ENCODE data around the gene SYT1.

DNA sequence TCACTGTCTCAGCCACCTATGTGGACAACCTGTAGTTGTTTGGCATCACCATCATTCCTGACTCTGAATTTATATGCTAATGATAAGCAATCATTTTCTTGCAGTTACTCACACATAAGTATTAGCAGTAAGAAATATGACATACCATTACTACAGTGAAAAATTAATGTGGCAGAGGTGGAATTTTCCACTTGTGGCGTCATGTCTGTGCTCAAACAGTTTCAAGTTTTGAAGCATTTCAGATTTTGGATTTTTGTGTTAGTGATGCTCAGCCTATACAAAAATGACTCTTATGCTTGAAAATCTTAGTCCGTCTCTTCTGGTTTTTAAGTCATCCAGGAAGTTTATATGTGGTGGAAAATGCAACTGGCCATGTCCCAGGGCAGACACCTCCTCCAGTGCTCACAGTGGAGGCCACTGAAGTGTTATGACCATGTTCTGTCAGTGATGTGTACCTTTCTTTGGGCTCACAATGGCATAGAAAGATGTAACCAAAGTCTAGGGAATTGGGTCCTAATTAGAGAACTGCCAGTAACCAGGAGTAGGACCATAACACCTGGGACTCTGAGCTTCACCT, 220.6 kb downstream of the SYT1 start:
- TF ChIP-seq, protein P1, sequence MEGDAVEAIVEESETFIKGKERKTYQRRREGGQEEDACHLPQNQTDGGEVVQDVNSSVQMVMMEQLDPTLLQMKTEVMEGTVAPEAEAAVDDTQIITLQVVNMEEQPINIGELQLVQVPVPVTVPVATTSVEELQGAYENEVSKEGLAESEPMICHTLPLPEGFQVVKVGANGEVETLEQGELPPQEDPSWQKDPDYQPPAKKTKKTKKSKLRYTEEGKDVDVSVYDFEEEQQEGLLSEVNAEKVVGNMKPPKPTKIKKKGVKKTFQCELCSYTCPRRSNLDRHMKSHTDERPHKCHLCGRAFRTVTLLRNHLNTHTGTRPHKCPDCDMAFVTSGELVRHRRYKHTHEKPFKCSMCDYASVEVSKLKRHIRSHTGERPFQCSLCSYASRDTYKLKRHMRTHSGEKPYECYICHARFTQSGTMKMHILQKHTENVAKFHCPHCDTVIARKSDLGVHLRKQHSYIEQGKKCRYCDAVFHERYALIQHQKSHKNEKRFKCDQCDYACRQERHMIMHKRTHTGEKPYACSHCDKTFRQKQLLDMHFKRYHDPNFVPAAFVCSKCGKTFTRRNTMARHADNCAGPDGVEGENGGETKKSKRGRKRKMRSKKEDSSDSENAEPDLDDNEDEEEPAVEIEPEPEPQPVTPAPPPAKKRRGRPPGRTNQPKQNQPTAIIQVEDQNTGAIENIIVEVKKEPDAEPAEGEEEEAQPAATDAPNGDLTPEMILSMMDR (IDR thresholded peaks at IDR 0.05; ENCODE audit: insufficient read depth, low read length): no peak
- TF ChIP-seq, protein P2, sequence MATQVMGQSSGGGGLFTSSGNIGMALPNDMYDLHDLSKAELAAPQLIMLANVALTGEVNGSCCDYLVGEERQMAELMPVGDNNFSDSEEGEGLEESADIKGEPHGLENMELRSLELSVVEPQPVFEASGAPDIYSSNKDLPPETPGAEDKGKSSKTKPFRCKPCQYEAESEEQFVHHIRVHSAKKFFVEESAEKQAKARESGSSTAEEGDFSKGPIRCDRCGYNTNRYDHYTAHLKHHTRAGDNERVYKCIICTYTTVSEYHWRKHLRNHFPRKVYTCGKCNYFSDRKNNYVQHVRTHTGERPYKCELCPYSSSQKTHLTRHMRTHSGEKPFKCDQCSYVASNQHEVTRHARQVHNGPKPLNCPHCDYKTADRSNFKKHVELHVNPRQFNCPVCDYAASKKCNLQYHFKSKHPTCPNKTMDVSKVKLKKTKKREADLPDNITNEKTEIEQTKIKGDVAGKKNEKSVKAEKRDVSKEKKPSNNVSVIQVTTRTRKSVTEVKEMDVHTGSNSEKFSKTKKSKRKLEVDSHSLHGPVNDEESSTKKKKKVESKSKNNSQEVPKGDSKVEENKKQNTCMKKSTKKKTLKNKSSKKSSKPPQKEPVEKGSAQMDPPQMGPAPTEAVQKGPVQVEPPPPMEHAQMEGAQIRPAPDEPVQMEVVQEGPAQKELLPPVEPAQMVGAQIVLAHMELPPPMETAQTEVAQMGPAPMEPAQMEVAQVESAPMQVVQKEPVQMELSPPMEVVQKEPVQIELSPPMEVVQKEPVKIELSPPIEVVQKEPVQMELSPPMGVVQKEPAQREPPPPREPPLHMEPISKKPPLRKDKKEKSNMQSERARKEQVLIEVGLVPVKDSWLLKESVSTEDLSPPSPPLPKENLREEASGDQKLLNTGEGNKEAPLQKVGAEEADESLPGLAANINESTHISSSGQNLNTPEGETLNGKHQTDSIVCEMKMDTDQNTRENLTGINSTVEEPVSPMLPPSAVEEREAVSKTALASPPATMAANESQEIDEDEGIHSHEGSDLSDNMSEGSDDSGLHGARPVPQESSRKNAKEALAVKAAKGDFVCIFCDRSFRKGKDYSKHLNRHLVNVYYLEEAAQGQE (IDR thresholded peaks at IDR 0.05; ENCODE audit: insufficient replicate concordance, low read depth): no peak
